Activated B cell treated with CpG ODN at 0.5 μM for 24 hours (primary cell): Measurements from ENCODE around the gene EHBP1. TPM values are rescaled to one million over a fixed set of nuclear protein-coding genes. Genes with fewer than 3 reads are reported as not detected.

ENCODE experiments used
- ATAC-seq: fragments of 200-7000 bp; cut with Tn5 transposase; one replicate; pipeline ENCODE4 v1.10.0; 2021; ENCODE audit warnings: low read depth, mild to moderate bottlenecking, moderate library complexity
- CTCF ChIA-PET: fragments of 350-600 bp; sonication (Branson Sonifier 250); formaldehyde crosslinking; loops from one replicate; lab custom pipeline; 2021; ENCODE audit warnings: antibody characterized with exemption; lab: Charles Lee
- POLR2A ChIA-PET: fragments of 350-600 bp; sonication (Branson Sonifier 250); formaldehyde crosslinking; loops from one replicate; lab custom pipeline; 2021; ENCODE audit warnings: antibody characterized with exemption; lab: Charles Lee
- DNase-seq: peaks from one replicate; pipeline ENCODE4 v3.0.0; 2022
- H3K27ac Mint-ChIP-seq: one replicate; pipeline ENCODE4 v1.8.0; 2020; ENCODE audit warnings: mixed read lengths
- H3K27me3 Mint-ChIP-seq: one replicate; pipeline ENCODE4 v1.8.0; 2021; ENCODE audit warnings: mixed read lengths
- H3K36me3 Mint-ChIP-seq: one replicate; pipeline ENCODE4 v1.8.0; 2021; ENCODE audit warnings: low read depth, mixed read lengths
- H3K4me1 Mint-ChIP-seq: one replicate; pipeline ENCODE4 v1.8.0; 2021; ENCODE audit warnings: mixed read lengths
- H3K4me3 Mint-ChIP-seq: one replicate; pipeline ENCODE4 v1.8.0; 2020; ENCODE audit warnings: mild to moderate bottlenecking, mixed read lengths
- H3K9me3 Mint-ChIP-seq: one replicate; pipeline ENCODE4 v1.8.0; 2020; ENCODE audit warnings: mixed read lengths
- CTCF ChIP-seq: fragments of 200-600 bp; IDR thresholded peaks from one replicate; pipeline ENCODE4 v1.8.0; 2022; ENCODE audit warnings: antibody characterized with exemption, mild to moderate bottlenecking
- intact Hi-C: fragments of 100-400 bp; cut with micrococcal nuclease; formaldehyde crosslinking; loops from one replicate; pipeline ENCODE4 v1.15.1; 2024
- total RNA-seq: library from RNA; stranded (reverse); gene quantifications from 2 replicates; pipeline ENCODE4 v1.2.3, GENCODE V29; 2022

Gene EHBP1
- total RNA-seq, 1 donor from 2014 or later: 24.0 TPM

- H3K27me3 Mint-ChIP-seq: no peaks in the 10 kb centered on the region
- H3K36me3 Mint-ChIP-seq: no peaks in the 10 kb centered on the region
- ChIA-PET POLR2A (no interaction called here), CTCF (no interaction called here)
- intact Hi-C loops: no loop called here
- DNase-seq (no peak), ATAC-seq (no peak)
- H3K4me3 Mint-ChIP-seq: no peak overlapping the region
- no peaks in the 10 kb centered on the region for H3K4me1 Mint-ChIP-seq
- H3K27ac Mint-ChIP-seq: no peak overlapping the region
- TF ChIP-seq CTCF: no peak
- H3K9me3 Mint-ChIP-seq: no peaks in the 10 kb centered on the region
These were observed 191.8 kb downstream of the EHBP1 start for GRCh38 chr2:62897187-62897827.

GRCh38 chr2:62904344-62904743 is 198.8 kb downstream of the EHBP1 start:
- intact Hi-C loops: no loop called here
- CTCF ChIA-PET: no interaction called here
- TF ChIP-seq CTCF: no peak
- peaks cover 7% of the 10 kb centered on the region for H3K4me1 Mint-ChIP-seq
- H3K9me3 Mint-ChIP-seq: peaks cover 3% of the 10 kb centered on the region
- no peak overlapping the region for H3K4me3 Mint-ChIP-seq
- no peaks in the 10 kb centered on the region for H3K27me3 Mint-ChIP-seq
- POLR2A ChIA-PET: no interaction called here
- no peaks in the 10 kb centered on the region for H3K36me3 Mint-ChIP-seq
- DNase-seq (no peak), ATAC-seq (no peak)
- H3K27ac Mint-ChIP-seq: no peak overlapping the region

GRCh38 chr2:62908145-62908544 is 202.6 kb downstream of the EHBP1 start:
- intact Hi-C loops: no loop called here
- POLR2A ChIA-PET: no interaction called here
- Mint-ChIP-seq H3K36me3 (no peaks in the 10 kb centered on the region), H3K9me3 (peaks cover 3% of the 10 kb centered on the region), H3K4me1 (peaks cover 7% of the 10 kb centered on the region), H3K4me3 (no peak overlapping the region), H3K27me3 (no peaks in the 10 kb centered on the region), H3K27ac (no peak overlapping the region)
- DNase-seq (no peak), ATAC-seq (no peak)
- TF ChIP-seq CTCF: no peak
- CTCF ChIA-PET: no interaction called here

GRCh38 chr2:62913311-62913710 is 207.8 kb downstream of the EHBP1 start:
- intact Hi-C loops: no loop called here
- Mint-ChIP-seq H3K27ac (no peak overlapping the region), H3K4me1 (peaks cover under 1% of the 10 kb centered on the region), H3K4me3 (no peak overlapping the region), H3K27me3 (no peaks in the 10 kb centered on the region), H3K9me3 (no peaks in the 10 kb centered on the region), H3K36me3 (no peaks in the 10 kb centered on the region)
- no peak for DNase-seq
- POLR2A ChIA-PET: interaction anchor here (0.5 kb wide), 1 partner anchor 30 kb away, joined by 5 read pairs; no protein-coding TSS in a partner anchor
- TF ChIP-seq CTCF: no peak
- ATAC-seq: no peak
- CTCF ChIA-PET: no interaction called here

- peaks cover 34% of the 10 kb centered on the region for H3K36me3 Mint-ChIP-seq
These were observed 213.5 kb downstream of the EHBP1 start for GRCh38 chr2:62919041-62919440.

More at GRCh38 chr2:62919041-62919440, 213.5 kb downstream of the EHBP1 start:
- no peak for TF ChIP-seq CTCF
- H3K27ac Mint-ChIP-seq: no peak overlapping the region
- no peak overlapping the region for H3K4me3 Mint-ChIP-seq
- no peaks in the 10 kb centered on the region for H3K27me3 Mint-ChIP-seq
- no peaks in the 10 kb centered on the region for H3K4me1 Mint-ChIP-seq
- no peak for DNase-seq
- intact Hi-C loops: no loop called here
- no peak for ATAC-seq
- CTCF ChIA-PET: no interaction called here
- POLR2A ChIA-PET: no interaction called here
- H3K9me3 Mint-ChIP-seq: peaks cover 9% of the 10 kb centered on the region
